GM12873 (cell line): ENCODE measurements around the gene NPPB.

Source experiments
- TF ChIP-seq, protein P1 (sequence below): IDR thresholded peaks from 2 replicates; pipeline ENCODE4 v1.5.1; 2012; ENCODE audit warnings: low read depth, mild to moderate bottlenecking, moderate library complexity, low read length, control low read depth; ENCODE audit not compliant: insufficient read depth; ENCODE audit errors: missing control alignments

NPPB gene

DNA sequence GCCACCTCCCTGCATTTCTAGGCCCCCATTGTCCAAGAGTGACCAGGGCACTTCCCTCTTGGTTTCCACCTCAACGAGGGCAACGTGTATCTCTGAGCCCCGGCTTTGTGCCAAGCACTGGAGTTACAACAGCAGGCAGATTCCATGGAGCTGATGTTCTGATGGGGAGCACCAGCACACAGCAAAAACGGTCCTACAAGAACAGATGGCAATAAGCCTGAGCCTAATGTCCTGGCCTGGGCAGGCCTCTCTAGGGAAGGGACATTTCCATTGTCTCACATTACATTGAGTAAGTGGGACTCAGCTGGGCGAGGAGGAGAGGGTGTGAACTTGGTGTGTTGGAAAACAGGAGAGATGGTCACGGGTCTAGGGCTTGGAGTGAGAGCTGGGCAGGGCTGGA is 27.2 kb upstream of the NPPB start:
- TF ChIP-seq, protein P1, sequence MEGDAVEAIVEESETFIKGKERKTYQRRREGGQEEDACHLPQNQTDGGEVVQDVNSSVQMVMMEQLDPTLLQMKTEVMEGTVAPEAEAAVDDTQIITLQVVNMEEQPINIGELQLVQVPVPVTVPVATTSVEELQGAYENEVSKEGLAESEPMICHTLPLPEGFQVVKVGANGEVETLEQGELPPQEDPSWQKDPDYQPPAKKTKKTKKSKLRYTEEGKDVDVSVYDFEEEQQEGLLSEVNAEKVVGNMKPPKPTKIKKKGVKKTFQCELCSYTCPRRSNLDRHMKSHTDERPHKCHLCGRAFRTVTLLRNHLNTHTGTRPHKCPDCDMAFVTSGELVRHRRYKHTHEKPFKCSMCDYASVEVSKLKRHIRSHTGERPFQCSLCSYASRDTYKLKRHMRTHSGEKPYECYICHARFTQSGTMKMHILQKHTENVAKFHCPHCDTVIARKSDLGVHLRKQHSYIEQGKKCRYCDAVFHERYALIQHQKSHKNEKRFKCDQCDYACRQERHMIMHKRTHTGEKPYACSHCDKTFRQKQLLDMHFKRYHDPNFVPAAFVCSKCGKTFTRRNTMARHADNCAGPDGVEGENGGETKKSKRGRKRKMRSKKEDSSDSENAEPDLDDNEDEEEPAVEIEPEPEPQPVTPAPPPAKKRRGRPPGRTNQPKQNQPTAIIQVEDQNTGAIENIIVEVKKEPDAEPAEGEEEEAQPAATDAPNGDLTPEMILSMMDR: no peak

DNA sequence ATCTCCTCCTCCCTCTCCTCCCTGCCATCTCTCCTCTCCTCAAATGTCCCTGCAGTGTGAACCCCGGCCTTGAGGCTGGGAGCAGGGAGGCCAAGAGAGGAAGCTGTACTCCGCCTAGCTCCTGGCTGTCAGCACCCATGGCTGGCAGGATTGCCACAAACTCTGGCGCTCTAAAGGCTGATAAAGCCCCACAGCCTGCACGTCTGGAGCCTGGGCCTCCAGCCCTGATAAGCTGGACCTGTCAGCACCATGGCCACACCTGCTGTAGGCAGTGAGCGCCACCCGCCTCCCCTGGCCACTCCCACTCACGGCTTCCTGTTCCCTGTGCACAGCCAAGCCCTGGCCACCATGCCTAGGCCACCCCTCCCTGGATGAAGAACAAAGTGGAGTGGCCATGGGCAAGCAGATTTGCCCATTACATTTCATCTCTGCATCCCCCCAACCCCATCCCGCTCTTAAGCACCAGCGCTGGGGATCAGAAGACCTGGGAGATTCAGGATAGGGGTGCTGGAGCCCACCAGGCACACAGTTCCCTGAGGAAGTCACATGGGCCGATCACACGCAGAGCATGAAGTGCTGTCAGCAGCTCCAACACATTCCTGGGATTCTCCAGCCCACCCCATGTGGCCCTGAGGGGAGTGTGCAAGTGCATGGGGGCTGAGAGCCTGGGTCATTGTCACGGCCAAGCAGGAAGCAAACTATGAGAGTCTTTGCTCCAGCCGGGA is 24.2 kb upstream of the NPPB start:
- TF ChIP-seq, protein P1: no peak

DNA sequence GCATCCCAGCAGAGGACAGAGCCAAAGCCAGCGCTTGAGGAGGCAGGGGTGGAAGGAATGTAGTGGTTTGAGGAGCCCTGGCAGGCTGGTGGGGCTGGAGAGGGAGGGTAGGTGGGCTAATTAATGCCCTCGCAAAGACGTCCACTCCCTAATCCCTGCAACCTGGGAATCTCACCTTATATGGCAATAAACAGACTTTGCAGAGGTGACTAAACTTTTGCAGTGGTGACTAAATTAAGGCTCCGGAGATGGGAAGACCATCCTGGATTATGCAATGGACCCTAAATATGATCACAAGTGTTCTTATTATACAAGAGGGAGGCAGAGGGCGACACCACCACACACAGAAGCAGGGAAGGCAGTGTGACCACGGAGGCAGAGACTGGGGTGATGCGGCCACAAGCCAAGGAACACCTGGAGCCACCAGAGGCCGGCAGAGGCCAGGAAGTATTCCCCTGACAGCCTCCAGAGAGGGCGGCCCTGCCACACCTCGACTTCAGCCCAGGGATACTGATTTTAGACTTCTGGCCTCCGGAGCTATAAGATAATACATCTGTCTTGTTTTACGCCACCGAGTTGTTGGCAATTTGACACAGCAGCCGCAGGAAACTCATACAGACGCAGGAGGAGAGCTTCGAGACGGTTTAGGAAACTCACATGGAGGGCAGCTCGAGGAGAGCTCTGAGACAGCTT is 23.1 kb upstream of the NPPB start:
- TF ChIP-seq, protein P1: no peak

DNA sequence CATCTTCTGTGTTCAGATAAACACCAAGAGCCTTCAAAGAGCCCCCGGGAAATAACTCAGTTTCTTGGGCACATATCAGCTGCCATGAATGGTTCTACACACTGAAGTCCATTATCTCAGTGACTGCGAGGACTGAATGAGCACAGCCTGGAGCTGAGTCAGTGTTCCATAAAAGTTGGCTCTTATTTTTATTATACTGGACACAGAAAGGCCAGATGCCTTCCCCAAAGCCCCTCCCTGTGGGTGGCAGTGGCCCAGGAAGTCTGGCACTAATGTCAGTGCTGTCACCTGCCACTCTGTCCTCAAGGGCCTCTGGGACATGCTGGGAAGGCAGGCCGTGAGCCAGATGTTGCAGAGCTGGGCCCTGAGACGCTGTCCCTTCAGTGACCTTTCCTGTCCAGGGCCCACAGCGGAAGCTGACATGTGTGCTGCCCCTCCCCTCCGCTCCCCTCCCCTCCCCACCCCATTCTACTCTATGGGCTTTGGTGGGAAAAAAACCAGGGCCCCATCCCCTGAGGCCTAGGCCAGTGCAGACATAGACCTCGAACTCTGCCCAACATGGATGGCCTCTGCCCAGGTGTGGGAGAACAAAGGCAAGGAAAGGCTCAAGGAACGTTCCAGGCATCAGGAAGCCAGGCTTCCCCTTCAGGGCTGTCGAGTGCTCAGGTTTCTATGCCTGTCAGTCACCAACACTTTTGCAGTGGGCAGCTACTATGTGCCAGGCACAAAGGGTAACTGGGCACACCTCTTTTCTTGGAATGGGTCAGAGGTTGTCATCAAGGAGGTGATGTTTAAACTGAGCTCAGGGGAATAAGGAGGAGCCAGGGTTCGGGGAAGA is 22.4 kb upstream of the NPPB start:
- TF ChIP-seq, protein P1: no peak

DNA sequence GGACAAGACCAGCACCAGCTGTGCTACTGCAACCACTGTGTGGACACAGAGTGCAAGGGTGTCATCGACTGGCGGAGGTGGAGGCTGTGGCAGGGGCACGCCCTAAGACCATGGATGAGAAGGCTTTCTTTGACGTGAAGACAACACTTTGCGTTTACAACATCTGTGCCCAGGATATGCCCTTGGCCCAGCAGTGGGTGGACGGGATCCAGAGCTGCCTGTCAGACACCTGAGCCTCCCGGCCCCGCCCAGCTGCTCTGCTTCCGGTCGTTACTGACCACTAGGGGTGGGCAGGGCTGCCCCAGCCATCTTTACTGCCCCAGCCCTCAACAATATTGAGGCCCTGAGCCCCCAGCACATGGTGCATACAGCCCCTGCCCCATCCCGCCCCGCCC is 21.4 kb upstream of the NPPB start:
- TF ChIP-seq, protein P1: no peak

DNA sequence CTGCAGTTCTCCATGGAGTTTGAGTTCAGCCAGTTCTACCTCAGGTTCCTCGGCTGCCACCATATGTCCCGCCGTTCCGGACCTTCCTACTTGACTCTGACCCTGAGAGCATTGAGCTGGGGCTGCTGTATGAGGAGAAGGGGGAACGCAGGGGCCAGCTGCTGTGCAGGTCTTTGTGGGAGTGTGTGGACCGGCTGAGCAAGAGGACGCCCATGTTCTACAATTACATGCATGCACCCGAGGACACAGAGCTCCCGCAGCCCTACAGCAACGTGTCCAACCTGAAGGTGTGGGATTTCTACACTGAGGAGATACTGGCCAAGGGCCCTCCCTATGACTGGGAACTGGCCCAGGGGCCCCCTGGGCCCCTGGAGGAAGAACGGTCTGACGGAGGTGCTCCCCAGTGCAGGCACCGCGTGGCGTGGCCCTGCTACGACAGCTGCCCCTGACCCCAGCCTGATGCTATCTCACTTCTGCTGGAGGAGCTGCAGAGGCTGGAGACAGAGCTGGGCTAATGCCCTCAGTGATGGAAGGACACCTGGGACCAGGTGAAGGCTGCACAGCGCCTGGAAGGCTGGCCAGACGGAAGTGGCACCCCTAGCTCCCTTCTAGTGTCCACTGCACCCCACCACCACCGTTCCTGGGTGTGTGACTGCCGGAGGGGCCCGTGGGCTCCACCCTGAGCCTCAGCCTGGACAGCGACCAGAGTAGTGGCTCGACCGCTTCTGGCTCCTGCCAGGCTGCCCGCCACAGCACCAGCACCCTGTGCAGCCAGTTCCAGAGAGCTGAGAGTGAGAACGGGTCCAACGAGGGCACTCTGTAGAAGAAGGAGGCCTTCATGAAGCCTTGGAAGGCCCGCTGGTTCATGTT is 20.8 kb upstream of the NPPB start:
- TF ChIP-seq, protein P1: no peak
